Kidney (tissue), 22 donors: Measurements from ENCODE around the gene SPRYD4. TPM values are rescaled to one million over a fixed set of nuclear protein-coding genes. Genes with fewer than 3 reads are reported as not detected.

Experiments used
- DNase-seq, 5 donors: peaks; one replicate each; pipeline ENCODE4 v3.0.0-alpha.2; 2013 to 2020
- FAIRE-seq: peaks from 2 replicates; lab custom pipeline; 2012; peaks lifted over from hg19 to GRCh38; lab: Jason Lieb, UNC
- H3K27ac ChIP-seq, 2 donors: one replicate each; pipeline ENCODE4 v1.7.0; 2013; ENCODE audit warnings: low read depth in 2 of 2, low read length in 2 of 2, inconsistent platforms in 1 of 2
- H3K27me3 ChIP-seq: one replicate; pipeline ENCODE4 v1.7.1; 2013; ENCODE audit warnings: low read length, inconsistent platforms; ENCODE audit not compliant: control insufficient read depth, insufficient read depth
- H3K36me3 ChIP-seq, 3 donors: one replicate each; pipeline versions ENCODE4 v1.7.0 to v1.7.1; 2013; ENCODE audit warnings: low read length in 3 of 3, control low read depth in 1 of 3, inconsistent platforms in 1 of 3; ENCODE audit not compliant: insufficient read depth in 3 of 3, control insufficient read depth in 2 of 3
- H3K4me1 ChIP-seq, 3 donors: one replicate each; pipeline versions ENCODE4 v1.7.0 to v1.7.1; 2013; ENCODE audit warnings: low read length in 3 of 3, inconsistent platforms in 1 of 3, low read depth in 1 of 3; ENCODE audit not compliant: control insufficient read depth in 2 of 3, insufficient read depth in 2 of 3
- H3K4me3 ChIP-seq, 3 donors: one replicate each; pipeline versions ENCODE4 v1.7.0 to v1.8.1; 2013; ENCODE audit warnings: low read length in 3 of 3, control low read depth in 1 of 3, inconsistent platforms in 1 of 3
- H3K9ac ChIP-seq, 3 donors: one replicate each; pipeline versions ENCODE4 v1.7.0 to v1.7.1; 2013; ENCODE audit warnings: low read length in 3 of 3, control low read depth in 1 of 3, inconsistent platforms in 1 of 3
- H3K9me3 ChIP-seq, 3 donors: one replicate each; pipeline versions ENCODE4 v1.7.0 to v1.7.1; 2013; ENCODE audit warnings: low read length in 3 of 3, control low read depth in 1 of 3, inconsistent platforms in 1 of 3; ENCODE audit not compliant: control insufficient read depth in 2 of 3, insufficient read depth in 1 of 3
- intact Hi-C: fragments of 100-400 bp; cut with DNase I; formaldehyde crosslinking; loops from one replicate; pipeline ENCODE4 v1.11.1; 2022
- long read RNA-seq, 10 donors: library from polyadenylated mRNA in 1 of 10; unstranded in 1 of 10; transcript quantifications; one replicate each; pipeline ENCODE4 v2.0.0 and lab custom pipeline, GENCODE V29; 2021 to 2026
- polyA plus RNA-seq: library from polyadenylated mRNA; stranded (reverse); fragments of 350-450 nt; fragmentation: Illumina TruSeq; extraction: RNeasy Lipid Tissue Mini Kit (QIAGEN cat#74804); gene quantifications from one replicate; pipeline ENCODE4 v1.2.3, GENCODE V29; 2014; ENCODE audit warnings: low read depth, low replicate concordance; ENCODE audit not compliant: insufficient read depth
- total RNA-seq: library from RNA; stranded (reverse); fragmentation: NEBNext Ultra II Directional; extraction: Animal tissue kit (Norgen Biotek cat#: 25700); gene quantifications from one replicate; pipeline ENCODE4 v1.2.1, GENCODE V29; 2021
- TF ChIP-seq, protein P1 (sequence below): IDR thresholded peaks from 3 replicates; pipeline ENCODE4 v1.5.1; 2012; ENCODE audit warnings: mild to moderate bottlenecking, moderate library complexity, borderline replicate concordance; ENCODE audit not compliant: insufficient read depth; ENCODE audit errors: extremely low read depth
- donor health status: control.
- donor health status: control.
- donor health status: control.
- donor health status: control.
- donor health status: control.
- donor health status: DM: yes; HTN: yes; CAD: no.
- donor health status: Normal renal cell carcinoma (clear cell type).

SPRYD4 gene
- total RNA-seq, result 4.0 TPM
- 6.0 TPM for polyA plus RNA-seq
- long read RNA-seq, donor 1, full-length matches to known transcripts, result 9 of 14 reads
- long read RNA-seq, donor 1, partial matches to known transcripts, result 5 of 14 reads
- long read RNA-seq, donor 1, other reads (novel, unspliced or antisense), result 0 of 14 reads
- long read RNA-seq, donor 2, full-length matches to known transcripts, result 7 of 7 reads
- long read RNA-seq, donor 2, partial matches to known transcripts, result 0 of 7 reads
- long read RNA-seq, donor 2, other reads (novel, unspliced or antisense), result 0 of 7 reads
- long read RNA-seq, donor 3, full-length matches to known transcripts, result 9 of 9 reads
- long read RNA-seq, donor 3, partial matches to known transcripts, result 0 of 9 reads
- long read RNA-seq, donor 3, other reads (novel, unspliced or antisense), result 0 of 9 reads
- long read RNA-seq, donor 4, full-length matches to known transcripts, result 13 of 13 reads
- long read RNA-seq, donor 4, partial matches to known transcripts, result 0 of 13 reads
- long read RNA-seq, donor 4, other reads (novel, unspliced or antisense), result 0 of 13 reads
- long read RNA-seq, donor 5, full-length matches to known transcripts, result 1 of 1 reads
- long read RNA-seq, donor 5, partial matches to known transcripts, result 0 of 1 reads
- long read RNA-seq, donor 5, other reads (novel, unspliced or antisense), result 0 of 1 reads
- long read RNA-seq, donor 6, full-length matches to known transcripts, result 9 of 9 reads
- long read RNA-seq, donor 6, partial matches to known transcripts, result 0 of 9 reads
- long read RNA-seq, donor 6, other reads (novel, unspliced or antisense), result 0 of 9 reads
- long read RNA-seq, donor 7, full-length matches to known transcripts, result 9 of 14 reads
- long read RNA-seq, donor 7, partial matches to known transcripts, result 0 of 14 reads
- long read RNA-seq, donor 7, other reads (novel, unspliced or antisense), result 5 of 14 reads
- long read RNA-seq, donor 8, full-length matches to known transcripts, result 8 of 8 reads
- long read RNA-seq, donor 8, partial matches to known transcripts, result 0 of 8 reads
- long read RNA-seq, donor 8, other reads (novel, unspliced or antisense), result 0 of 8 reads
- long read RNA-seq, donor 9, full-length matches to known transcripts, result 6 of 6 reads
- long read RNA-seq, donor 9, partial matches to known transcripts, result 0 of 6 reads
- long read RNA-seq, donor 9, other reads (novel, unspliced or antisense), result 0 of 6 reads
- long read RNA-seq, donor 10, full-length matches to known transcripts, result 8 of 8 reads
- long read RNA-seq, donor 10, partial matches to known transcripts, result 0 of 8 reads
- long read RNA-seq, donor 10, other reads (novel, unspliced or antisense), result 0 of 8 reads

- intact Hi-C loops, result no loop called here
Measured at GRCh38 chr12:56468216-56469006, at the start of gene SPRYD4. SPRYD4 (plus strand) TSS chr12:56468578; CDS start chr12:56468592, 14 bp downstream.

GRCh38 chr12:56420411-56420810 lies 48.0 kb upstream of the SPRYD4 start:
- no peak for DNase-seq
- TF ChIP-seq, protein P1, sequence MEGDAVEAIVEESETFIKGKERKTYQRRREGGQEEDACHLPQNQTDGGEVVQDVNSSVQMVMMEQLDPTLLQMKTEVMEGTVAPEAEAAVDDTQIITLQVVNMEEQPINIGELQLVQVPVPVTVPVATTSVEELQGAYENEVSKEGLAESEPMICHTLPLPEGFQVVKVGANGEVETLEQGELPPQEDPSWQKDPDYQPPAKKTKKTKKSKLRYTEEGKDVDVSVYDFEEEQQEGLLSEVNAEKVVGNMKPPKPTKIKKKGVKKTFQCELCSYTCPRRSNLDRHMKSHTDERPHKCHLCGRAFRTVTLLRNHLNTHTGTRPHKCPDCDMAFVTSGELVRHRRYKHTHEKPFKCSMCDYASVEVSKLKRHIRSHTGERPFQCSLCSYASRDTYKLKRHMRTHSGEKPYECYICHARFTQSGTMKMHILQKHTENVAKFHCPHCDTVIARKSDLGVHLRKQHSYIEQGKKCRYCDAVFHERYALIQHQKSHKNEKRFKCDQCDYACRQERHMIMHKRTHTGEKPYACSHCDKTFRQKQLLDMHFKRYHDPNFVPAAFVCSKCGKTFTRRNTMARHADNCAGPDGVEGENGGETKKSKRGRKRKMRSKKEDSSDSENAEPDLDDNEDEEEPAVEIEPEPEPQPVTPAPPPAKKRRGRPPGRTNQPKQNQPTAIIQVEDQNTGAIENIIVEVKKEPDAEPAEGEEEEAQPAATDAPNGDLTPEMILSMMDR, result no peak
- Histone ChIP-seq H3K4me3 (no peak overlapping the region), H3K27ac (no peak overlapping the region), H3K27me3 (no peaks in the 10 kb centered on the region), H3K36me3 (peaks cover 0 to 8% (median 6%) of the 10 kb centered on the region in 3 donors), H3K4me1 (no peaks in the 10 kb centered on the region), H3K9me3 (no peaks in the 10 kb centered on the region), H3K9ac (no peak overlapping the region)
- FAIRE-seq, result no peak
- intact Hi-C loops, result no loop called here

More at GRCh38 chr12:56468216-56469006, at the start of gene SPRYD4:
- TF ChIP-seq, protein P1, result peak; percentile 57
- H3K9ac ChIP-seq, result peak within 1 kb of the TSS; percentile 95 to 99 (median 98)
- H3K4me1 ChIP-seq, result peaks cover 0 to 10% (median 2%) of the 10 kb centered on the region in 3 donors
- H3K4me3 ChIP-seq, result peak within 1 kb of the TSS; percentile 83 to 99 (median 99)
- peak within 1 kb of the TSS; percentile 90 to 92 for H3K27ac ChIP-seq
- peaks cover 0 to 2% (median 0%) of the 10 kb centered on the region in 3 donors for H3K36me3 ChIP-seq
- no peaks in the 10 kb centered on the region for H3K27me3 ChIP-seq
- no peaks in the 10 kb centered on the region for H3K9me3 ChIP-seq
- FAIRE-seq (no peak), DNase-seq (peak; percentile 92 to 98 (median 95))

- Histone ChIP-seq H3K36me3 (peaks cover 0 to 4% (median 3%) of the 10 kb centered on the region in 3 donors), H3K9ac (no peak overlapping the region), H3K9me3 (no peaks in the 10 kb centered on the region), H3K4me3 (no peak overlapping the region), H3K4me1 (no peaks in the 10 kb centered on the region), H3K27ac (no peak overlapping the region), H3K27me3 (no peaks in the 10 kb centered on the region)
- DNase-seq, result no peak
- TF ChIP-seq, protein P1, result no peak
- no peak for FAIRE-seq
- intact Hi-C loops, result no loop called here
Measured at GRCh38 chr12:56425193-56425592, 43.2 kb upstream of the SPRYD4 start.
